ENCODE measurements around the gene DIP2C. TPM values are rescaled to one million over a fixed set of nuclear protein-coding genes. Genes with fewer than 3 reads are reported as not detected.

DIP2C gene
- total RNA-seq, 1 donor from 2014 or later: 10.1 TPM

GRCh38 chr10:550665-551372, 138.6 kb downstream of the DIP2C start:
- peaks cover 13% of the 10 kb centered on the region for H3F3A ChIP-seq (ENCODE audit: low read depth)
- no peak overlapping the region for H2AFZ ChIP-seq (replicated peaks)
- H3K36me3 ChIP-seq: no peaks in the 10 kb centered on the region
- Mint-ChIP-seq H3K27ac (no peak overlapping the region), H3K27me3 (ENCODE audit: insufficient read depth, low read depth) (peaks cover 7% of the 10 kb centered on the region), H3K36me3 (no peaks in the 10 kb centered on the region), H3K4me1 (peaks cover 32% of the 10 kb centered on the region), H3K4me3 (no peak overlapping the region), H3K9me3 (no peaks in the 10 kb centered on the region)
- TF ChIP-seq EZH2 (IDR thresholded peaks at IDR 0.05): no peak
- no peak overlapping the region for H3K27ac ChIP-seq
- no peaks in the 10 kb centered on the region for H3K27me3 ChIP-seq
- H4K20me1 ChIP-seq (ENCODE audit: low read depth): peaks cover 93% of the 10 kb centered on the region
- no peak overlapping the region for H3K4me2 ChIP-seq
- H3K4me1 ChIP-seq: peaks cover 18% of the 10 kb centered on the region
- H3K4me3 ChIP-seq: no peak overlapping the region
- peaks cover 33% of the 10 kb centered on the region for H3K79me2 ChIP-seq (ENCODE audit: low read depth)
- H3K9ac ChIP-seq: no peak overlapping the region
- no peaks in the 10 kb centered on the region for H3K9me3 ChIP-seq (ENCODE audit: low read depth)
- no peak for DNase-seq (ENCODE audit: low spot score)

- peaks cover 2% of the 10 kb centered on the region for H3K36me3 Mint-ChIP-seq
- Histone ChIP-seq H3K36me3 (no peaks in the 10 kb centered on the region), H3K4me1 (peaks cover 18% of the 10 kb centered on the region), H3F3A (ENCODE audit: low read depth) (peaks cover 13% of the 10 kb centered on the region), H3K9ac (no peak overlapping the region), H4K20me1 (ENCODE audit: low read depth) (peaks cover 94% of the 10 kb centered on the region), H3K27me3 (no peaks in the 10 kb centered on the region), H3K79me2 (ENCODE audit: low read depth) (peaks cover 39% of the 10 kb centered on the region), H3K9me3 (ENCODE audit: low read depth) (no peaks in the 10 kb centered on the region), H3K4me2 (no peak overlapping the region), H2AFZ (replicated peaks) (no peak overlapping the region), H3K4me3 (no peak overlapping the region), H3K27ac (no peak overlapping the region)
- no peak overlapping the region for H3K4me3 Mint-ChIP-seq
- no peak for DNase-seq (ENCODE audit: low spot score)
- TF ChIP-seq, protein P1, sequence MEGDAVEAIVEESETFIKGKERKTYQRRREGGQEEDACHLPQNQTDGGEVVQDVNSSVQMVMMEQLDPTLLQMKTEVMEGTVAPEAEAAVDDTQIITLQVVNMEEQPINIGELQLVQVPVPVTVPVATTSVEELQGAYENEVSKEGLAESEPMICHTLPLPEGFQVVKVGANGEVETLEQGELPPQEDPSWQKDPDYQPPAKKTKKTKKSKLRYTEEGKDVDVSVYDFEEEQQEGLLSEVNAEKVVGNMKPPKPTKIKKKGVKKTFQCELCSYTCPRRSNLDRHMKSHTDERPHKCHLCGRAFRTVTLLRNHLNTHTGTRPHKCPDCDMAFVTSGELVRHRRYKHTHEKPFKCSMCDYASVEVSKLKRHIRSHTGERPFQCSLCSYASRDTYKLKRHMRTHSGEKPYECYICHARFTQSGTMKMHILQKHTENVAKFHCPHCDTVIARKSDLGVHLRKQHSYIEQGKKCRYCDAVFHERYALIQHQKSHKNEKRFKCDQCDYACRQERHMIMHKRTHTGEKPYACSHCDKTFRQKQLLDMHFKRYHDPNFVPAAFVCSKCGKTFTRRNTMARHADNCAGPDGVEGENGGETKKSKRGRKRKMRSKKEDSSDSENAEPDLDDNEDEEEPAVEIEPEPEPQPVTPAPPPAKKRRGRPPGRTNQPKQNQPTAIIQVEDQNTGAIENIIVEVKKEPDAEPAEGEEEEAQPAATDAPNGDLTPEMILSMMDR (IDR thresholded peaks at IDR 0.05): no peak
- TF ChIP-seq EZH2 (IDR thresholded peaks at IDR 0.05): no peak
- TF ChIP-seq EZH2phosphoT487 (IDR thresholded peaks at IDR 0.05): no peak
- H3K27ac Mint-ChIP-seq: no peak overlapping the region
- peaks cover 7% of the 10 kb centered on the region for H3K27me3 Mint-ChIP-seq (ENCODE audit: insufficient read depth, low read depth)
- peaks cover 36% of the 10 kb centered on the region for H3K4me1 Mint-ChIP-seq
- no peaks in the 10 kb centered on the region for H3K9me3 Mint-ChIP-seq
Measured at GRCh38 chr10:549391-549790, 140.1 kb downstream of the DIP2C start.

GRCh38 chr10:548238-548901, 141.1 kb downstream of the DIP2C start:
- Mint-ChIP-seq H3K4me1 (peaks cover 45% of the 10 kb centered on the region), H3K9me3 (no peaks in the 10 kb centered on the region), H3K27ac (no peak overlapping the region), H3K4me3 (no peak overlapping the region), H3K36me3 (peaks cover 2% of the 10 kb centered on the region), H3K27me3 (ENCODE audit: insufficient read depth, low read depth) (peaks cover 7% of the 10 kb centered on the region)
- Histone ChIP-seq H3K79me2 (ENCODE audit: low read depth) (peaks cover 42% of the 10 kb centered on the region), H3K36me3 (no peaks in the 10 kb centered on the region), H3K9ac (no peak overlapping the region), H3K4me1 (peaks cover 28% of the 10 kb centered on the region), H3K9me3 (ENCODE audit: low read depth) (no peaks in the 10 kb centered on the region), H3K27ac (no peak overlapping the region), H3K4me3 (no peak overlapping the region), H3F3A (ENCODE audit: low read depth) (peaks cover 13% of the 10 kb centered on the region), H2AFZ (replicated peaks) (no peak overlapping the region), H3K27me3 (no peaks in the 10 kb centered on the region), H3K4me2 (peak overlapping the region; percentile 72), H4K20me1 (ENCODE audit: low read depth) (peaks cover 94% of the 10 kb centered on the region)
- peak; percentile 52 for DNase-seq (ENCODE audit: low spot score)
- TF ChIP-seq EZH2phosphoT487 (IDR thresholded peaks at IDR 0.05) (no peak), EZH2 (IDR thresholded peaks at IDR 0.05) (no peak)
- TF ChIP-seq, protein P1 (IDR thresholded peaks at IDR 0.05): no peak

Measured in neural progenitor cell (in vitro differentiated cells).